PC-3 (cell line): ENCODE measurements around the gene SRY.

Source experiments
- EZH2 ChIP-seq: fragments of 300-600 bp; sonication (generic); IDR thresholded peaks from one replicate; pipeline ENCODE4 v1.6.1; 2017; ENCODE audit warnings: antibody characterized with exemption, mild to moderate bottlenecking, low read length; ENCODE audit not compliant: unreplicated experiment
- TF ChIP-seq, protein P1 (sequence below): fragments of 300-600 bp; sonication (generic); conservative IDR thresholded peaks from 2 replicates; pipeline ENCODE4 v1.5.1; 2017; ENCODE audit warnings: antibody characterized with exemption, low read depth, mild to moderate bottlenecking, low read length

GRCh38 chrY:2786876-2787512 is 488 bp downstream of the SRY start:
- TF ChIP-seq EZH2: no peak
- TF ChIP-seq, protein P1, sequence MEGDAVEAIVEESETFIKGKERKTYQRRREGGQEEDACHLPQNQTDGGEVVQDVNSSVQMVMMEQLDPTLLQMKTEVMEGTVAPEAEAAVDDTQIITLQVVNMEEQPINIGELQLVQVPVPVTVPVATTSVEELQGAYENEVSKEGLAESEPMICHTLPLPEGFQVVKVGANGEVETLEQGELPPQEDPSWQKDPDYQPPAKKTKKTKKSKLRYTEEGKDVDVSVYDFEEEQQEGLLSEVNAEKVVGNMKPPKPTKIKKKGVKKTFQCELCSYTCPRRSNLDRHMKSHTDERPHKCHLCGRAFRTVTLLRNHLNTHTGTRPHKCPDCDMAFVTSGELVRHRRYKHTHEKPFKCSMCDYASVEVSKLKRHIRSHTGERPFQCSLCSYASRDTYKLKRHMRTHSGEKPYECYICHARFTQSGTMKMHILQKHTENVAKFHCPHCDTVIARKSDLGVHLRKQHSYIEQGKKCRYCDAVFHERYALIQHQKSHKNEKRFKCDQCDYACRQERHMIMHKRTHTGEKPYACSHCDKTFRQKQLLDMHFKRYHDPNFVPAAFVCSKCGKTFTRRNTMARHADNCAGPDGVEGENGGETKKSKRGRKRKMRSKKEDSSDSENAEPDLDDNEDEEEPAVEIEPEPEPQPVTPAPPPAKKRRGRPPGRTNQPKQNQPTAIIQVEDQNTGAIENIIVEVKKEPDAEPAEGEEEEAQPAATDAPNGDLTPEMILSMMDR: no peak
